ENCODE data around the gene SAMD4A.

DNA sequence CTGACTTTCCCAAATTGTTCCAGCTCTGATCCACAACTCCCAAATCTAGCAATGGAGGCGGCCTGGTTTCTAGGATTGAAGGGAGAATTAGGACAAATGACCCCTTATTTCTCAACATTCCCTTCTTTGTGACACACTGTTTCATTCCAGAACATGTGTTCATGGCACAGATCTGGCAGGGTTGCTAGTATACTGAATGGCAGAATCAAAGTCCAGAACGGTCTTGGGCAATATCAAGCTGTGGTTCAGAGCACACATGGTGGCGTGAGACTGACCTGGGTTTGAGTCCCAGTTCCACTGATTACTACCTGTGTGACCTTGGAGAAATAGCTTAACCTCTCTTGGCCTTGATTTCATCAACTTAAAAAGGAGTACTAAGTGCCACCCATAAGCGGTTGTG is 152.5 kb downstream of the SAMD4A start:
- TF ChIP-seq RAD21 (IDR thresholded peaks at IDR 0.05; ENCODE audit: low read length) (no peak), RFX5 (IDR thresholded peaks at IDR 0.05; ENCODE audit: low read depth, low read length) (no peak), BHLHE40 (IDR thresholded peaks at IDR 0.05; ENCODE audit: low read depth, low read length) (no peak), POLR2A (IDR thresholded peaks at IDR 0.05; ENCODE audit: low read depth, low read length) (no peak), MAFK (IDR thresholded peaks at IDR 0.05; ENCODE audit: low read depth, low read length) (no peak), MXI1 (IDR thresholded peaks at IDR 0.05; ENCODE audit: borderline replicate concordance, low read depth, low read length) (no peak)
- TF ChIP-seq, protein P1, sequence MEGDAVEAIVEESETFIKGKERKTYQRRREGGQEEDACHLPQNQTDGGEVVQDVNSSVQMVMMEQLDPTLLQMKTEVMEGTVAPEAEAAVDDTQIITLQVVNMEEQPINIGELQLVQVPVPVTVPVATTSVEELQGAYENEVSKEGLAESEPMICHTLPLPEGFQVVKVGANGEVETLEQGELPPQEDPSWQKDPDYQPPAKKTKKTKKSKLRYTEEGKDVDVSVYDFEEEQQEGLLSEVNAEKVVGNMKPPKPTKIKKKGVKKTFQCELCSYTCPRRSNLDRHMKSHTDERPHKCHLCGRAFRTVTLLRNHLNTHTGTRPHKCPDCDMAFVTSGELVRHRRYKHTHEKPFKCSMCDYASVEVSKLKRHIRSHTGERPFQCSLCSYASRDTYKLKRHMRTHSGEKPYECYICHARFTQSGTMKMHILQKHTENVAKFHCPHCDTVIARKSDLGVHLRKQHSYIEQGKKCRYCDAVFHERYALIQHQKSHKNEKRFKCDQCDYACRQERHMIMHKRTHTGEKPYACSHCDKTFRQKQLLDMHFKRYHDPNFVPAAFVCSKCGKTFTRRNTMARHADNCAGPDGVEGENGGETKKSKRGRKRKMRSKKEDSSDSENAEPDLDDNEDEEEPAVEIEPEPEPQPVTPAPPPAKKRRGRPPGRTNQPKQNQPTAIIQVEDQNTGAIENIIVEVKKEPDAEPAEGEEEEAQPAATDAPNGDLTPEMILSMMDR (conservative IDR thresholded peaks at IDR 0.05; ENCODE audit: low read depth, low read length), result no peak
- TF ChIP-seq, protein P2, sequence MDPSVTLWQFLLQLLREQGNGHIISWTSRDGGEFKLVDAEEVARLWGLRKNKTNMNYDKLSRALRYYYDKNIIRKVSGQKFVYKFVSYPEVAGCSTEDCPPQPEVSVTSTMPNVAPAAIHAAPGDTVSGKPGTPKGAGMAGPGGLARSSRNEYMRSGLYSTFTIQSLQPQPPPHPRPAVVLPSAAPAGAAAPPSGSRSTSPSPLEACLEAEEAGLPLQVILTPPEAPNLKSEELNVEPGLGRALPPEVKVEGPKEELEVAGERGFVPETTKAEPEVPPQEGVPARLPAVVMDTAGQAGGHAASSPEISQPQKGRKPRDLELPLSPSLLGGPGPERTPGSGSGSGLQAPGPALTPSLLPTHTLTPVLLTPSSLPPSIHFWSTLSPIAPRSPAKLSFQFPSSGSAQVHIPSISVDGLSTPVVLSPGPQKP (IDR thresholded peaks at IDR 0.05; ENCODE audit: borderline replicate concordance, low read depth, low read length), result no peak
- TF ChIP-seq, protein P3, sequence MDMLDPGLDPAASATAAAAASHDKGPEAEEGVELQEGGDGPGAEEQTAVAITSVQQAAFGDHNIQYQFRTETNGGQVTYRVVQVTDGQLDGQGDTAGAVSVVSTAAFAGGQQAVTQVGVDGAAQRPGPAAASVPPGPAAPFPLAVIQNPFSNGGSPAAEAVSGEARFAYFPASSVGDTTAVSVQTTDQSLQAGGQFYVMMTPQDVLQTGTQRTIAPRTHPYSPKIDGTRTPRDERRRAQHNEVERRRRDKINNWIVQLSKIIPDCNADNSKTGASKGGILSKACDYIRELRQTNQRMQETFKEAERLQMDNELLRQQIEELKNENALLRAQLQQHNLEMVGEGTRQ (IDR thresholded peaks at IDR 0.05; ENCODE audit: low read depth, low read length), result no peak
